ENCODE measurements around the gene SLC45A1. TPM values are rescaled to one million over a fixed set of nuclear protein-coding genes. Genes with fewer than 3 reads are reported as not detected.

The SLC45A1 gene
- total RNA-seq, 1 donor from 2014 or later, result 0.33 TPM

GRCh38 chr1:8334106-8334851 lies 16.4 kb downstream of the SLC45A1 start:
- Mint-ChIP-seq H3K27me3 (no peaks in the 10 kb centered on the region), H3K4me3 (no peak overlapping the region), H3K27ac (no peak overlapping the region), H3K9me3 (peaks cover 2% of the 10 kb centered on the region), H3K4me1 (no peaks in the 10 kb centered on the region), H3K36me3 (ENCODE audit: low read depth) (no peaks in the 10 kb centered on the region)
- DNase-seq (no peak), ATAC-seq (ENCODE audit: low read depth) (no peak)
- ChIA-PET CTCF (no interaction called here), POLR2A (no interaction called here)
- intact Hi-C loops (cut with micrococcal nuclease), result no loop called here
- no peak for TF ChIP-seq CTCF (IDR thresholded peaks at IDR 0.05)

GRCh38 chr1:8335246-8335645 lies 17.3 kb downstream of the SLC45A1 start:
- no peak for DNase-seq
- no peak overlapping the region for H3K27ac Mint-ChIP-seq
- no peaks in the 10 kb centered on the region for H3K27me3 Mint-ChIP-seq
- intact Hi-C loops (cut with micrococcal nuclease), result no loop called here
- H3K4me1 Mint-ChIP-seq, result no peaks in the 10 kb centered on the region
- ChIA-PET CTCF (no interaction called here), POLR2A (no interaction called here)
- H3K4me3 Mint-ChIP-seq, result no peak overlapping the region
- ATAC-seq (ENCODE audit: low read depth), result no peak
- TF ChIP-seq CTCF (IDR thresholded peaks at IDR 0.05), result no peak
- H3K9me3 Mint-ChIP-seq, result peaks cover 2% of the 10 kb centered on the region
- no peaks in the 10 kb centered on the region for H3K36me3 Mint-ChIP-seq (ENCODE audit: low read depth)

- no peak overlapping the region for H3K27ac Mint-ChIP-seq
- H3K4me3 Mint-ChIP-seq, result no peak overlapping the region
- no peaks in the 10 kb centered on the region for H3K27me3 Mint-ChIP-seq
- no peaks in the 10 kb centered on the region for H3K4me1 Mint-ChIP-seq
- ChIA-PET POLR2A (no interaction called here), CTCF (no interaction called here)
- TF ChIP-seq CTCF (IDR thresholded peaks at IDR 0.05), result no peak
- H3K9me3 Mint-ChIP-seq, result peaks cover 2% of the 10 kb centered on the region
- ATAC-seq (ENCODE audit: low read depth) (no peak), DNase-seq (no peak)
- intact Hi-C loops (cut with micrococcal nuclease), result no loop called here
- H3K36me3 Mint-ChIP-seq (ENCODE audit: low read depth), result no peaks in the 10 kb centered on the region
Measured at GRCh38 chr1:8337776-8338525, 20.0 kb downstream of the SLC45A1 start.

- no peaks in the 10 kb centered on the region for H3K27me3 Mint-ChIP-seq
- intact Hi-C loops (cut with micrococcal nuclease), result no loop called here
- TF ChIP-seq CTCF (IDR thresholded peaks at IDR 0.05), result no peak
- ATAC-seq (ENCODE audit: low read depth) (no peak), DNase-seq (no peak)
- H3K27ac Mint-ChIP-seq, result no peak overlapping the region
- ChIA-PET POLR2A (no interaction called here), CTCF (no interaction called here)
- peaks cover 2% of the 10 kb centered on the region for H3K9me3 Mint-ChIP-seq
- no peak overlapping the region for H3K4me3 Mint-ChIP-seq
- no peaks in the 10 kb centered on the region for H3K36me3 Mint-ChIP-seq (ENCODE audit: low read depth)
- no peaks in the 10 kb centered on the region for H3K4me1 Mint-ChIP-seq
Measured at GRCh38 chr1:8338526-8339202, 20.8 kb downstream of the SLC45A1 start.

- H3K27ac Mint-ChIP-seq, result no peak overlapping the region
- H3K4me1 Mint-ChIP-seq, result no peaks in the 10 kb centered on the region
- no peak for DNase-seq
- TF ChIP-seq CTCF (IDR thresholded peaks at IDR 0.05), result no peak
- no peak overlapping the region for H3K4me3 Mint-ChIP-seq
- no peaks in the 10 kb centered on the region for H3K36me3 Mint-ChIP-seq (ENCODE audit: low read depth)
- ChIA-PET POLR2A (no interaction called here), CTCF (no interaction called here)
- peaks cover 2% of the 10 kb centered on the region for H3K9me3 Mint-ChIP-seq
- no peaks in the 10 kb centered on the region for H3K27me3 Mint-ChIP-seq
- intact Hi-C loops (cut with micrococcal nuclease), result no loop called here
- no peak for ATAC-seq (ENCODE audit: low read depth)
Measured at GRCh38 chr1:8339203-8339600, 21.3 kb downstream of the SLC45A1 start.

Data from activated B cell treated with CpG ODN at 0.5 μM for 24 hours (primary cell).